Colonic mucosa (tissue), 4 donors: ENCODE measurements around the gene GTSE1. TPM values are rescaled to one million over a fixed set of nuclear protein-coding genes. Genes with fewer than 3 reads are reported as not detected.
"Not testable (repeated sequence)": the region's sequence is repeated elsewhere in the genome, so short reads cannot be mapped to it uniquely, and the experiment has no call there.

Experiments used
- DNase-seq: peaks from one replicate; pipeline ENCODE4 v3.0.0-alpha.2; 2020
- H3K27ac ChIP-seq: fragments of 200-600 bp; one replicate; pipeline ENCODE4 v1.8.0; 2021
- H3K27me3 ChIP-seq: fragments of 200-600 bp; one replicate; pipeline ENCODE4 v1.8.0; 2021
- H3K36me3 ChIP-seq: fragments of 200-600 bp; one replicate; pipeline ENCODE4 v1.8.0; 2021
- H3K4me1 ChIP-seq: fragments of 200-600 bp; one replicate; pipeline ENCODE4 v1.8.0; 2021; ENCODE audit warnings: mild to moderate bottlenecking
- H3K4me3 ChIP-seq: fragments of 200-600 bp; one replicate; pipeline ENCODE4 v1.8.0; 2021
- H3K9ac ChIP-seq, 2 donors: one replicate each; pipeline ENCODE4 v1.7.0; 2013; ENCODE audit warnings: control low read depth in 2 of 2, low read depth in 2 of 2, low read length in 2 of 2
- H3K9me3 ChIP-seq: fragments of 200-600 bp; one replicate; pipeline ENCODE4 v1.8.0; 2021
- intact Hi-C: fragments of 100-400 bp; cut with DNase I; formaldehyde crosslinking; loops from one replicate; pipeline ENCODE4 v1.14.1; 2022
- total RNA-seq, 2 donors: library from RNA; stranded (reverse); fragmentation: NEBNext Ultra II Directional in 1 of 2; extraction: Animal tissue kit (Norgen Biotek cat#: 25700) in 1 of 2; gene quantifications; one replicate each; pipeline ENCODE4 v1.2.1, GENCODE V29; 2021
- TF ChIP-seq, protein P1 (sequence below): fragments of 200-600 bp; IDR thresholded peaks from one replicate; pipeline ENCODE4 v1.8.0; 2022; ENCODE audit warnings: antibody characterized with exemption, mild to moderate bottlenecking
- donor health status: healthy.
- donor health status: DM: no; HTN: no; CAD: no.
- donor health status: DM: no; HTN: no; CAD: no.

GTSE1 gene
- total RNA-seq, 2 donors from 2014 or later: 7.8 to 38.8 TPM

DNA sequence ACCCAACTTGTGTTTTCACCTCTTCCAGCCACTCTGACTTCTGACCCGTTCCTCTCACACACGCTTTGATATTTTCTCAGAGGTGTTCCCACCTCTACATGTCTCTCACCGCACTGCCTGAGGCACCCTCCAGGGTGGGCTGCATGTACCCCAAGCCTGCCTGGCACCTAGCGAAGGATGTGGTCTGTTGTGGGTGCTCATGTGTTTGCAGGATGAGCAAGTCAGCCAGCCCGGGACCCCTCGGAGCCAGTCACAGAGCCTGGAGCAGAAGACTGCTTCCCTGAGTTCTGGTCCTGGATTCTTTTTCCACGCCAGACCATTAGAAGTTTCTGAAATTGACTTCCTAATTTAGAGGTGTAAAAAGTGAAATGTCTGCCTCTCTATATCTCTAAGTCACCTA is 3.8 kb downstream of the GTSE1 start:
- no peak overlapping the region for H3K4me3 ChIP-seq
- DNase-seq: no peak
- H3K36me3 ChIP-seq: no peaks in the 10 kb centered on the region
- H3K9me3 ChIP-seq: no peaks in the 10 kb centered on the region
- TF ChIP-seq, protein P1, sequence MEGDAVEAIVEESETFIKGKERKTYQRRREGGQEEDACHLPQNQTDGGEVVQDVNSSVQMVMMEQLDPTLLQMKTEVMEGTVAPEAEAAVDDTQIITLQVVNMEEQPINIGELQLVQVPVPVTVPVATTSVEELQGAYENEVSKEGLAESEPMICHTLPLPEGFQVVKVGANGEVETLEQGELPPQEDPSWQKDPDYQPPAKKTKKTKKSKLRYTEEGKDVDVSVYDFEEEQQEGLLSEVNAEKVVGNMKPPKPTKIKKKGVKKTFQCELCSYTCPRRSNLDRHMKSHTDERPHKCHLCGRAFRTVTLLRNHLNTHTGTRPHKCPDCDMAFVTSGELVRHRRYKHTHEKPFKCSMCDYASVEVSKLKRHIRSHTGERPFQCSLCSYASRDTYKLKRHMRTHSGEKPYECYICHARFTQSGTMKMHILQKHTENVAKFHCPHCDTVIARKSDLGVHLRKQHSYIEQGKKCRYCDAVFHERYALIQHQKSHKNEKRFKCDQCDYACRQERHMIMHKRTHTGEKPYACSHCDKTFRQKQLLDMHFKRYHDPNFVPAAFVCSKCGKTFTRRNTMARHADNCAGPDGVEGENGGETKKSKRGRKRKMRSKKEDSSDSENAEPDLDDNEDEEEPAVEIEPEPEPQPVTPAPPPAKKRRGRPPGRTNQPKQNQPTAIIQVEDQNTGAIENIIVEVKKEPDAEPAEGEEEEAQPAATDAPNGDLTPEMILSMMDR: no peak
- H3K27me3 ChIP-seq: no peaks in the 10 kb centered on the region
- no peak overlapping the region for H3K9ac ChIP-seq
- no peak overlapping the region for H3K27ac ChIP-seq
- intact Hi-C loops: no loop called here
- H3K4me1 ChIP-seq: peaks cover 16% of the 10 kb centered on the region

DNA sequence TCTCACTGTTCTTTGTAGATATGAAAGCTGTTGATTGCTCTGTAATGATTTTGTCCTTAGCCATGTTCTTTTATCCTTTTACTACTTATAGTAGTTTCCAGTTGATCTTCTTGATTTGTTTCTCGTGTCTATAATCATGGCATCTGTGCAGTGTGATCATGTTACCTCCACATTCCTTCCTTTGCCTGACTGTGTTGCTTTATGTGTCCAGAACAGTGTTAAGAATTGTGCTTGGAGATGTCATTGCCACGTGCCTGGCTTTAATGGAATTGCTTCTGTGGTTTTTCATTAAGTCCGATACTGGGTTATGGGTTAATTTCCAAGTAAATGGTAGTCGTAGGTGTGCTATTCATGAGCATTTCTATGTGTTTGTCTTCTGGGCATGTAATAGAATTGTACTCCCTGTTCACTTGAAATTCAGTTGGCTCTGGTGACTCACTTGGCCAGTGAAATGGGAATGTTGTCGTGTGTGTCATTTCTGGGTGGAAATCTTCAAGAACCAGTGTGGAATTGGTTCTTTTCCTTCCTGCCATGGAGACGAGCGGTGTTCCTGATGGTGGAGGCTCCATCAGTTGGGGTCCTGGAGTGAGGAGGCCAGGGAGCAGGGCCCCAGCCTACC is 6.8 kb downstream of the GTSE1 start:
- intact Hi-C loops: no loop called here

DNA sequence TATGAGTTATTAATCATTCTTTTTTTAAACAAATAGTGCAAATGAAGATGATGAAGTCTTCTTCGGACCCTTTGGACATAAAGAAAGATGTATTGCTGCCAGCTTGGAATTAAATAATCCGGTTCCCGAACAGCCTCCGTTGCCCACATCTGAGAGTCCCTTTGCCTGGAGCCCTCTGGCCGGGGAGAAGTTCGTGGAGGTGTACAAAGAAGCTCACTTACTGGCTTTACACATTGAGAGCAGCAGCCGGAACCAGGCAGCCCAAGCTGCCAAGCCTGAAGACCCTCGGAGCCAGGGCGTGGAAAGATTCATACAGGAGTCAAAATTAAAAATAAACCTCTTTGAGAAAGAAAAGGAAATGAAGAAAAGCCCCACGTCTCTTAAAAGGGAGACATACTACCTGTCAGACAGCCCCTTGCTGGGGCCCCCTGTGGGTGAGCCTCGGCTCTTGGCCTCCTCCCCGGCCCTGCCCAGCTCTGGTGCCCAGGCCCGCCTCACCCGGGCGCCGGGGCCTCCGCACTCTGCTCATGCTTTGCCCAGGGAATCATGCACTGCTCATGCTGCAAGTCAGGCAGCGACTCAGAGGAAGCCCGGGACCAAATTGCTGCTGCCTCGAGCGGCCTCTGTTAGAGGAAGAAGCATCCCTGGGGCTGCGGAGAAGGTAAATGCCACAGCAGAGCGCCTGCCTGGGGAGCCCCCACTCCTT is 11.8 kb downstream of the GTSE1 start:
- Histone ChIP-seq H3K27me3 (no peaks in the 10 kb centered on the region), H3K27ac (no peak overlapping the region), H3K9me3 (no peaks in the 10 kb centered on the region), H3K4me3 (no peak overlapping the region), H3K4me1 (no peaks in the 10 kb centered on the region), H3K9ac (no peak overlapping the region), H3K36me3 (no peaks in the 10 kb centered on the region)
- intact Hi-C loops: no loop called here
- no peak for DNase-seq
- TF ChIP-seq, protein P1: no peak

More for the DNA sequence above, 6.8 kb downstream of the GTSE1 start:
- H3K4me3 ChIP-seq: no peak overlapping the region
- no peaks in the 10 kb centered on the region for H3K27me3 ChIP-seq
- H3K9ac ChIP-seq: no peak overlapping the region
- no peaks in the 10 kb centered on the region for H3K9me3 ChIP-seq
- no peaks in the 10 kb centered on the region for H3K36me3 ChIP-seq
- no peaks in the 10 kb centered on the region for H3K4me1 ChIP-seq
- no peak for DNase-seq
- TF ChIP-seq, protein P1: no peak
- H3K27ac ChIP-seq: no peak overlapping the region

DNA sequence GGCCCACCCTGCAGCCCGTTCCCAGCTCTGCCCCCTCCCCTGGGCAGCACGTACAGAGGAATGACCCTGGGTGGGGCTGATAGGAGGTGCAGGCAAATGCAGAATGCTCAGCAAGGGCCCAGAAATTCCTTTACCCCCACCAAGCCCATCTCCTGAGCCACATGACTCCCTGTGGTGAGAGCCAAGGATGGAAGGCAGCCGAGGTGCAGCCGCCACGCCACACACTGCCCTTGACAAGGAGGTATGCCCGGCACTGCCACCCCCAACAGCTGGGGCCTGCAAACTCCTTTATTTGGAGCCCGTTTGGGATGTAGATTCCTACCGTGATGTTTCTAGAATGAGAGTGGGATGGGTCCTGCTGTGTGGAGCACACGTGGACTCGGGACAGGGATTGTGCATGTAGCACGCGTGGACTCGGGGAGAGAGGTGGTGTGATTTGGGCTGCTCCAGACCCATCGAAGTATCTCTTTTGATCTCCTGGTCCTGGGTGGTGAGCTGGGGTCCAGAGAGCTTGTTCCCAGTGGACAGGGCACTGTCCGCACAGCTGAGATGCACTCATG is 12.9 kb downstream of the GTSE1 start:
- no peaks in the 10 kb centered on the region for H3K27me3 ChIP-seq
- no peak overlapping the region for H3K27ac ChIP-seq
- DNase-seq: no peak
- intact Hi-C loops: no loop called here
- H3K4me1 ChIP-seq: no peaks in the 10 kb centered on the region
- no peak overlapping the region for H3K9ac ChIP-seq
- no peaks in the 10 kb centered on the region for H3K9me3 ChIP-seq
- TF ChIP-seq, protein P1: no peak
- no peak overlapping the region for H3K4me3 ChIP-seq
- no peaks in the 10 kb centered on the region for H3K36me3 ChIP-seq

DNA sequence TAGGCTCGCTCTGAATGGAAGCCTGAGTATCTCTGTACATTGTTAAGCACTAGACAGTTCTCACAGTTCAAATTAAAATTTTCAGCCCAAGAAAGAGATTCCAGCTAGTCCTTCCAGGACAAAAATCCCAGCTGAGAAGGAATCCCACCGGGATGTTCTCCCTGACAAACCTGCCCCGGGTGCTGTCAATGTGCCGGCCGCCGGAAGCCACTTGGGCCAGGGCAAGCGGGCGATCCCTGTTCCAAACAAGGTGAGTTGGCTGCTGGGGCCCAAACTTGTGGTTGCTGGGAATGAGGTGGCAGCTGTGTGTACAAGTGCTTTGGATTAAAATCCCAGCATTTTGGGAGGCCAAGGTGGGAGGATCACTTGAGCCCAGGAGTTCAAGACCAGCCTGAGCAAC is 15.4 kb downstream of the GTSE1 start:
- Histone ChIP-seq H3K9me3 (no peaks in the 10 kb centered on the region), H3K27ac (no peak overlapping the region), H3K4me1 (no peaks in the 10 kb centered on the region), H3K36me3 (no peaks in the 10 kb centered on the region), H3K27me3 (no peaks in the 10 kb centered on the region), H3K4me3 (no peak overlapping the region), H3K9ac (no peak overlapping the region)
- TF ChIP-seq, protein P1: no peak
- no peak for DNase-seq
- intact Hi-C loops: no loop called here

DNA sequence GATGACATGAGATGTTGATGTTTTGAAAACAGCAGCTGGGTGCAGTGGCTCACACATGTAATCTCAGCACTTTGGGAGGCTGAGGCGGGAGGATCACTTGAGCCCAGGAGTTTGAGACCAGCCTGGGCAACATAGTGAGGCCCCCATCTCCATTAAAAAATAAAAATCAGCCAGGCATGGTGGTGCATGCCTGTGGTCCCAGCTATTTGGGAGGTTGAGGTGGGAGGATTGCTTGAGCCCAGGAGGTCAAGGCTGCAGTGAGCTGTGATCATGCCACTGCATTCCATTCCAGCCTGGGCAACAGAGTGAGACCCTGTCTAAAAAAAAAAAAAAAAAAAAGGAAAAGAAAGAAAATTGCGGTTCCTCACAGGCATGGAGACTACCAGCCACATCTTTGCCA is 16.2 kb downstream of the GTSE1 start:
- H3K27ac ChIP-seq, H3K9ac ChIP-seq, DNase-seq, H3K36me3 ChIP-seq, H3K9me3 ChIP-seq, H3K4me3 ChIP-seq, H3K4me1 ChIP-seq, intact Hi-C loops, H3K27me3 ChIP-seq: not testable (repeated sequence)
